Measurements from ENCODE around the gene ZNF80.

GRCh38 chr3:114272271-114272670 lies 34.9 kb upstream of the ZNF80 start:
- TF ChIP-seq CTCF (IDR thresholded peaks at IDR 0.05) (no peak), POLR2AphosphoS5 (IDR thresholded peaks at IDR 0.05; ENCODE audit: low read depth, low read length) (no peak), SIN3A (IDR thresholded peaks at IDR 0.05; ENCODE audit: borderline replicate concordance, insufficient read depth, low read depth, low read length) (no peak), TCF7L2 (IDR thresholded peaks at IDR 0.05; ENCODE audit: low read depth, low read length) (no peak)
